ENCODE measurements around the gene SLC22A3. TPM values are rescaled to one million over a fixed set of nuclear protein-coding genes. Genes with fewer than 3 reads are reported as not detected.

Gene SLC22A3
- polyA plus RNA-seq, 1 of the 3 experiments (the other 2 are of a cell fraction): not detected

- ChIA-PET POLR2A (no interaction called here), CTCF (no interaction called here)
- no peak for TF ChIP-seq RCOR1 (IDR thresholded peaks at IDR 0.05; ENCODE audit: low read length)
- TF ChIP-seq GATA2 (CRISPR knock-in tag; IDR thresholded peaks at IDR 0.05): no peak
- no peak for TF ChIP-seq MEF2A (IDR thresholded peaks at IDR 0.05; ENCODE audit: borderline replicate concordance, low read depth)
- no peak for TF ChIP-seq GABPA (IDR thresholded peaks at IDR 0.05; ENCODE audit: low read depth)
- no peak for TF ChIP-seq FOXM1 (IDR thresholded peaks at IDR 0.05; ENCODE audit: low read depth)
- no peak for TF ChIP-seq SIN3A (IDR thresholded peaks at IDR 0.05; ENCODE audit: borderline replicate concordance, low read depth, low read length)
- DNase-seq: no peak
- H3K4me3 ChIP-seq (ENCODE audit: low read depth in 2 of 2, low read length in 1 of 2): no peak overlapping the region
- H3K9me2 ChIP-seq: no peaks in the 10 kb centered on the region
- no peaks in the 10 kb centered on the region for H3K4me1 ChIP-seq (ENCODE audit: control insufficient read depth in 1 of 2, insufficient read depth in 2 of 2, low read depth in 1 of 2, low read length in 1 of 2)
- WGBS (ENCODE audit: low lambda C conversion rate): 0% methylated on average over 2 of the region's 2 CpGs
- H3K36me3 ChIP-seq (replicated peaks in 1 of 2; ENCODE audit: control insufficient read depth in 1 of 2, insufficient read depth in 2 of 2, low read length in 1 of 2): no peaks in the 10 kb centered on the region
- no peak overlapping the region for H3K27ac ChIP-seq (ENCODE audit: low read depth in 2 of 2, low read length in 1 of 2)
- no peaks in the 10 kb centered on the region for H4K20me1 ChIP-seq (ENCODE audit: insufficient read depth)
- no peak overlapping the region for H3K4me2 ChIP-seq
- no peaks in the 10 kb centered on the region for H3K9me3 ChIP-seq
- no peaks in the 10 kb centered on the region for H3K79me2 ChIP-seq (ENCODE audit: insufficient read depth)
- H3K27me3 ChIP-seq (ENCODE audit: insufficient read depth): no peaks in the 10 kb centered on the region
- no peak overlapping the region for H3K9ac ChIP-seq
- H2AFZ ChIP-seq (ENCODE audit: low read depth): no peak overlapping the region
- H3F3A ChIP-seq (replicated peaks; ENCODE audit: insufficient read depth): no peaks in the 10 kb centered on the region
These were observed 46.5 kb downstream of the SLC22A3 start for GRCh38 chr6:160394654-160395035.

- Histone ChIP-seq H3K4me3 (ENCODE audit: low read depth in 2 of 2, low read length in 1 of 2) (no peak overlapping the region), H3K4me1 (ENCODE audit: control insufficient read depth in 1 of 2, insufficient read depth in 2 of 2, low read depth in 1 of 2, low read length in 1 of 2) (no peaks in the 10 kb centered on the region), H2AFZ (ENCODE audit: low read depth) (no peak overlapping the region), H4K20me1 (ENCODE audit: insufficient read depth) (no peaks in the 10 kb centered on the region), H3K36me3 (replicated peaks in 1 of 2; ENCODE audit: control insufficient read depth in 1 of 2, insufficient read depth in 2 of 2, low read length in 1 of 2) (no peaks in the 10 kb centered on the region), H3K4me2 (no peak overlapping the region), H3K9ac (no peak overlapping the region), H3K9me2 (no peaks in the 10 kb centered on the region), H3K9me3 (no peaks in the 10 kb centered on the region), H3K27ac (ENCODE audit: low read depth in 2 of 2, low read length in 1 of 2) (no peak overlapping the region), H3K27me3 (ENCODE audit: insufficient read depth) (no peaks in the 10 kb centered on the region), H3F3A (replicated peaks; ENCODE audit: insufficient read depth) (no peaks in the 10 kb centered on the region), H3K79me2 (ENCODE audit: insufficient read depth) (no peaks in the 10 kb centered on the region)
- no peak for DNase-seq
- no peak for TF ChIP-seq SIN3A (IDR thresholded peaks at IDR 0.05; ENCODE audit: borderline replicate concordance, low read depth, low read length)
- TF ChIP-seq POLR2AphosphoS5 (IDR thresholded peaks at IDR 0.05; ENCODE audit: low read depth, low read length): no peak
- no peak for TF ChIP-seq ELF1 (IDR thresholded peaks at IDR 0.05)
- no peak for TF ChIP-seq MXI1 (IDR thresholded peaks at IDR 0.05; ENCODE audit: low read depth, low read length)
- no peak for TF ChIP-seq FOXJ3 (CRISPR knock-in tag; IDR thresholded peaks at IDR 0.05)
- TF ChIP-seq MEF2A (IDR thresholded peaks at IDR 0.05; ENCODE audit: borderline replicate concordance, low read depth): no peak
- ChIA-PET POLR2A (no interaction called here), CTCF (no interaction called here)
- WGBS (ENCODE audit: low lambda C conversion rate): 13% methylated on average over 3 of the region's 3 CpGs
These were observed 47.0 kb downstream of the SLC22A3 start for GRCh38 chr6:160395187-160395586.

GRCh38 chr6:160396292-160396691, 48.1 kb downstream of the SLC22A3 start:
- Histone ChIP-seq H3K27me3 (ENCODE audit: insufficient read depth) (no peaks in the 10 kb centered on the region), H3K9ac (no peak overlapping the region), H3K4me2 (no peak overlapping the region), H3K79me2 (ENCODE audit: insufficient read depth) (no peaks in the 10 kb centered on the region), H2AFZ (ENCODE audit: low read depth) (no peak overlapping the region), H3F3A (replicated peaks; ENCODE audit: insufficient read depth) (no peaks in the 10 kb centered on the region), H3K9me3 (no peaks in the 10 kb centered on the region), H3K9me2 (no peaks in the 10 kb centered on the region), H3K4me1 (ENCODE audit: control insufficient read depth in 1 of 2, insufficient read depth in 2 of 2, low read depth in 1 of 2, low read length in 1 of 2) (no peaks in the 10 kb centered on the region), H3K36me3 (replicated peaks in 1 of 2; ENCODE audit: control insufficient read depth in 1 of 2, insufficient read depth in 2 of 2, low read length in 1 of 2) (no peaks in the 10 kb centered on the region), H3K4me3 (ENCODE audit: low read depth in 2 of 2, low read length in 1 of 2) (no peak overlapping the region), H4K20me1 (ENCODE audit: insufficient read depth) (no peaks in the 10 kb centered on the region), H3K27ac (ENCODE audit: low read depth in 2 of 2, low read length in 1 of 2) (no peak overlapping the region)
- POLR2A ChIA-PET: no interaction called here
- 34% methylated on average over 1 of the region's 1 CpG for WGBS (ENCODE audit: low lambda C conversion rate)
- no peak for DNase-seq
- CTCF ChIA-PET: no interaction called here
- TF ChIP-seq CTCF (IDR thresholded peaks at IDR 0.05) (no peak), SMC3 (IDR thresholded peaks at IDR 0.05; ENCODE audit: low read depth, low read length) (no peak), ZBTB33 (IDR thresholded peaks at IDR 0.05; ENCODE audit: borderline replicate concordance, low read depth) (no peak), TCF12 (IDR thresholded peaks at IDR 0.05) (no peak), MXI1 (IDR thresholded peaks at IDR 0.05; ENCODE audit: low read depth, low read length) (no peak), TEAD4 (IDR thresholded peaks at IDR 0.05; ENCODE audit: borderline replicate concordance, insufficient read depth) (no peak), JUND (IDR thresholded peaks at IDR 0.05) (no peak), GABPA (IDR thresholded peaks at IDR 0.05; ENCODE audit: low read depth) (no peak), CHD2 (IDR thresholded peaks at IDR 0.05; ENCODE audit: low read length, partially characterized antibody) (no peak), USF1 (IDR thresholded peaks at IDR 0.05; ENCODE audit: borderline replicate concordance, low read depth) (no peak), MAX (IDR thresholded peaks at IDR 0.05; ENCODE audit: low read depth) (no peak)
